Fibroblast of peridontal ligament (primary cell): ENCODE data around the gene TOMM7.

Source experiments
- DNase-seq: peaks from one replicate; pipeline ENCODE4 v3.0.0-alpha.2; 2010; ENCODE audit errors: extremely low read depth

The TOMM7 gene

GRCh38 chr7:22822486-22823141, at the start of gene TOMM7:
TOMM7 (minus strand) TSS chr7:22822849; CDS start chr7:22822779, 70 bp downstream.
- DNase-seq, result peak; percentile 97

GRCh38 chr7:22872096-22872807, 49.6 kb upstream of the TOMM7 start:
- DNase-seq, result no peak

DNA sequence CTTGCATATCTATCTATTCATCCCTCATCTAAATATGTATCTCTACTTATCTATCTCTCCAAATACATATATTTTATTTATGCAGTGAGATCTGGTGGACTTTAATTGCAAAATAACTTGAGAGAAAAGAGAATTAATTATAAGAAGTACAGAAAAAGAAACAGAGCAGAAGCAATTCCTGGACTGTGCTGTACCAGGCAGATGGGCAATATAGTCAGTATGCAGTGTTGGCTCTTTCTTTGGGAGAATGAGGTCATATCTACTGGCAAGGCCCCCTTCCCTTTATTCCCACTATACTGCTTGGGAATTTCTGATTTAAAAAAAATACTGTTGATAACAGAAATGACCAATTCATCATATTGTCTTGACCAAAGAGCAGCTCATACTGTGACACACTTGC, 49.0 kb upstream of the TOMM7 start:
- no peak for DNase-seq

GRCh38 chr7:22868509-22868908, 45.9 kb upstream of the TOMM7 start:
- DNase-seq, result no peak

DNA sequence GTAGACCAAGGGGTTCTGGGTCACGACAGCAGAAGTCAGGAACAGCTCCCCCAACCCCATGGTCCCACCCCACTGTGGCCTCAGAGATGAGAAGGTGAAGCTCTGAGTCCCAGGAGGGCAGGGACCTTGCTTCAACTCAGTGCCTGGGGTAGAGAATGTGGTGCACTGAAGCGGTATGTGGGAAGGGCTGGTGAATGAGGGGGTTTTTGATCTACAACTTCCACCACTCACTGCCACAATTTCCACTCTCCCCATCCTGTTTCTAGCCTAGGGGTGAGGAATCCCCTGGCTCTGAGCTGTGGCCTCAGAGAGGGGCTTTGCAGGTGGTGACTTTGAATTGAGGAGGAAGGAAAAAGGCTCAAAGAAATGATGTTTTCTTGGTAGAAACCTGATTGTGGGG, 44.9 kb upstream of the TOMM7 start:
- DNase-seq, result no peak

DNA sequence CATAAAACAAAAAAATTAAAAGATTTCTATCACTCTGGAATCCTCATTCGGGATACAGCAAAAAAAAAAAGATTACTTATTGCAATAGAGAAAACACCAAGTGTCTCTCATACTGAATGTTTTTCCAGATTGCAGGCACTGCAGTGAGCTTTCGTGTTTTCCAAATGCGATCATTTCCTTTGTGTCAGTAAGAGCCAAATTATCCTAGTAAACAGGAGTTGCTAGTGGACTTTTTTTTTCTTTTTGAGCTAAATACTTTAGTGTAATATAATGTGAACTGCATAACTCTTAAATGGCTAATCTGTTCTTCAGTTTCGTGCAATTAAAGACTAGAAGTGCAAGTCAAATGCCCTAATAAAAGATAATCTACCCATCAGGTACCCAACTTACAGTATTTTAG, 44.4 kb upstream of the TOMM7 start:
- DNase-seq, result peak; percentile 79

DNA sequence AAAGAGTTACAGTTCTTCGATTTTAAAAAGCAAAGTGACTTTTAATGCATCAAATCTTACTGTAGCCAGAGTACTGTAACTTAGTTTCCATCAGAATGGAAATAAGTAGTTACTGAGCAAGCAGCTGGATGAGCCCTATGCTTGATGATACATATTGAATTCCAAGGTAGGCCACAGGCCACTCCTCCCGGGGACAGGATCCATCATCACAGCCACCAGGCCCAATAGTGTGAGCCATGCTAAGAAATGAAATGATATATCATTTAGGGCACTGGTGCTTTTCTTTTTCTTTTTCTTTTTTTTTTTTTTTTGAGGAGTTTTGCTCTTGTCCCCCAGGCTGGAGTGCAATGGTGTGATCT, 42.9 kb upstream of the TOMM7 start:
- no peak for DNase-seq

DNA sequence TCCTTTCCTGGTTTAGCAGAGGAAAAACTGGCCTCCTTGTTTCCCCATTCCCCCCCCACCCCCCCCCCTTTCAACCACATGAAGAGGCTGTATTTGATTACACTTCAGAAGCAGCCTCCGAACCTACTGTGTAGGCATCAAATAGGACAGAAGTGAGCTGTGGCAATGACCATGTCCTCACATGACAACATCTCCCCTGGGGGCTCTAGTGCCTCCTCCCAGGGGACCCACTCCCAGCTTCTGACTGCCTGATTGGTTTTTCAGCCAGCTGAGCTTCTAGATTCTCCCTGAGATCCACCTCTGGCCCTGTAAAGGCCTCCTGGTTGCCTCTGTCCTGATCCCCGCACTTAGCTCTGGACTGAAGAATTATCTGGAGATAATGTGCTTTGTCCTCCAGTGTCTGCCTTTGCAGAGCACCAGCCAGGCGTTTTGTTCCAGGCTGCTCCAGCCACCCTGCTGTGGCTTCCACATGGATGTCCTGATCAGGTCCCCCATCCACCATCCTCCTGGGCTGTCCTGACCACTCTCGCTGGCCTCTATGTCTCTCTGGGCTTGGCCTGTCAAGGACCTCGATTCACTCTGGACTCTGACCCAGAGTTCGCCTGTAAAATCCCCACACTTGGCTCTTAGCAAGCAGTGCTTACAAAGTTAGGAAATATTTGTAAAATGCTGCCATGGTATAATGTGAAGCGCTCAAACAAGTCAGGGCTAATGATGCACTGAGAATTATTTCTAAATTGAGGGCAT, 42.4 kb upstream of the TOMM7 start:
- no peak for DNase-seq

DNA sequence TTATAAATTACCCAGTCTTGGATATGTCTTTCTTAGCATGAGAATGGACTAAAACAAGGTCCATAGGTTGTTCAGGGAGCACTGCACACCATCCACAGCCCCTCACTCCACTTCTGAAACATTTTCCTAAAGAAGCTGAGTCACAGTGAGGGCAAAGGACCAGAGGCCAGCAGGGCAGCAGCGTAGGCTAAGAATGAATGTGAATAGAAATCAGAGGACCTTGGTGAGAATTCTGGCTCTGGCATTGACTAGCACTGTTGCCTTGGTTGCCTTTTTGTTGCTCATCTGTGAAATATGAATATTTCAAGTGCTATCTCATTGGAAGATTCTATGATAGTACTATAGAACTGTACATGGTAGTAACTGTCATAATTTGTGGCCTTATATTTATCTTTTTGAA, 41.7 kb upstream of the TOMM7 start:
- DNase-seq, result peak; percentile 39

DNA sequence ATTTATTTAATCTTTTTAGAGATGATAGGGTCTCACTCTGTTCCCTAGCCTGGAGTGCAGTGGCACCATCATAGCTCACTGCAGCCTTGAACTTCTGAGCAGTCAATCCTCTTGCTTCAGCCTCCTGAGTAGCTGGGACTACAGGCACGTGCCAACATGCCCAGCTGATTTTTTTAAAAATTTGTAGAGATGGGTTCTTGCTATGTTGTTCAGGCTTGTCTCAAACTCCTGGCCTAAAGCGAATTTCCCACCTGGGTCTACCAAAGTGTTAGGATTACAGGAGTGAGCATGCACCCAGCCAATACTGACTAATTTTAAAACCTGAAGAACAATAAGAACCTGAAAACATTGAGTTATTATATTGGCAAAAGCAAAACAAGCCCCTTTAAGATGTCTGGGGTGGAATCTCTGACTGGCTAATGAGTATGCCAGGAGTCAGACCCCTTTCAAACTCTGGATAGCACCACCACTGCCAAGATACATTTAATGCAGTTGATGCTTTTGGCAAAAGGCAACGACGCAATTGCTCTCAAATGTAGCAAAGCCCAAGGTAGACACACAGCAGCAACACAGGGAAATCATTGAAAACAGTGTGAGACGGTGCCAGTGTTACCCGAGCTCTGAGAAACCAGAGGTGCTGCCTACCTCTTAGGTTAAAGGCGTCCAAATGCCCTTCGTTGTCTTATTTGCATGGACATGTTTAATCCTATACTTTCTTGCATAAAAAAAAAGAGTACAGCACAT, 40.7 kb upstream of the TOMM7 start:
- no peak for DNase-seq

- DNase-seq, result no peak
Observed at GRCh38 chr7:22861576-22861975, 38.9 kb upstream of the TOMM7 start.

DNA sequence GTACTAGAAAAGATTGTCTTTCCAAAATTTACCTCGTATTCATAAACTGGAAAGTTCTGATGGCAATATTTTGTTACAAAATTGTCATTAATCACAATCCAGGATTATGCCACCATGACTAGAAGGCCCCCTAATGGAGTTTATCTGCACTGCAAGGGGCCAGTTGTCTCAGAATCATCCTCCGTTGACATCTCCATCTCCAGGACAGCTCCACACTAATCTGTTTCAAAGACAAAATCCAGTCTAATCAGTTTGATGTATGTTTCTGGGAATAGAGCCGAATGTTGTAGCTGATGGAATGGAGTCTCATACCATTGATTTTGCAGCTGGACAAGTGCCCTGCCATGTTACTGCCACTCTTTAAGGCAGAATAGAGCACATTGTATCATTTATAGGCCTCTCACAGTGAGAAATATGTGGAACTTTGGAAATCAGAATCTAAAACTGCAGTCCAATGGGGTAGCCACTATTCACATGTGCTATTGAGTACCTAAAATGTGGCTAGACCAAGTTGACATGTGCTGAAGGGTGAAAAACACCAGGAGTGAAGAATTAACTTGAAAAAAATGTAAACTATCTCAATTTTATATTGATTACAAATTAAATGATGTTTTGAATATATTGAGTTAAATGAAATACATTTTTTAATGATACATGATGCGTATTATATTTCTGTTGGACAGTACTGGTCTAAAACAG, 38.3 kb upstream of the TOMM7 start:
- DNase-seq, result peak; percentile 28

DNA sequence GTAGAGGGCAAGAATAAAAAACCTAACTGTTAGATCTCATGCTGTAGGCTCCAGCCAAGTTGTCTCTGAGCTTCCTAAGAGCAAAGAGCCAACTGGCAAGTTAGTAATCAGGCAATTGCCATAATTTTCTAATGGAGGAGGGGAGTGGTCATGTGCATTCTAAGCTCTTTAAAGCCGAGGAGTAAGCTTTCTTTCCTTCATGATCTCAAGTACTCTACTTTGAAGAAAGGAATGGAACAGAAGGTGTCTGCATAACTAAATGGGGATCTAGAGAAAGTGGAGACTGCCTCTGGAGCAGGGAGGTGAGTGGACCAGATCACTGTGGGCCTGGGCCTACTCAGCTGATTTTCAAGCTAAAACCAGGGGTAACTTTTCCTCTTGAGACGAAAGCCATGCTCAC, 37.7 kb upstream of the TOMM7 start:
- peak; percentile 48 for DNase-seq

DNA sequence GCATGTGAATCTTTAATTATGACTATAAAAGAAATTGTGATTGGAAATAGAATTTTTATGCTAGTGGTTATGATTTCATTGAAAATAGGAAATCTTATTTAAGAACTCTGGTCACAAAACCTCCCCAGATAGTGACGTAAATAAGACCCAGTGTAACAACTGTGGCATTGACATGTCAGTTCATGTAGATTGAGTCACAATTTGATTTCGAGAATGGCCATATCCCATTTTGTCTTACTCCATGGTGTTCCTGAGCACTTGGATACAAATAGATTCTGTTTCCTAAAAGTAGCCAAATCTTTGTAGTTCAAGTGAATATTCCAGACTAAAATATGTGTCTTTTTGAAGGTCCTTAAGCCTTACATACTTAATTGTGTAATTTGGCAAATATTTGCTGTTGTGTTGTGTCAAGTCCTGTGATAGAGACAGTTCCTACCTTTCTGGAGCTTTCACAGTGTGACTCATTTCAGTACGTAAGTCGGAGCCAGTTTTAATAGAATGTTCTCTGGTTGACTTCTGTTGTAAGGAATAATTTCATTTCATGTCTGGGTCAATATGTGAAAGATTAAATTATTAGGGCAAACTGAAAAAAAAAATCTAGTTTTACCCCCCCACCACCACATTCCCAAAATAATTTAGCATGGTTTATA, 37.1 kb upstream of the TOMM7 start:
- DNase-seq, result no peak

- DNase-seq, result peak; percentile 100
Observed at GRCh38 chr7:22858640-22859561, 36.3 kb upstream of the TOMM7 start.

DNA sequence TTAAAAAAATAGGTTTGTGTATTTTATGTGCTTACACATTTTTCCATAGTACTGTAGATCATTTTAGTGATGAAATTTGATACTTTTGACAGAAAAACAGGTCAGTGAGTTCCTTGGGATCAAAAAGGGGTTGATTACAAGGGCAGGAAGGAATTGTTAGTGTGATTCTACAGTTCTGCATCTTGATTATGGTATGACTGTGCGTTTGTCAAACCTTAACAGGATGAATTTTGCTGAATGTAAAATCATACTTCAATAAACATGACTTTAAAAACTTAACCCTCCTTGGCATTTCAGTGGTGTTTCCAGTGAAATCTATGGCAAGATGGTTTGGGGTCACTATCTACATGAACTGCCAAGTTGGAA, 35.6 kb upstream of the TOMM7 start:
- no peak for DNase-seq

GRCh38 chr7:22856416-22856815, 33.8 kb upstream of the TOMM7 start:
- DNase-seq, result no peak

DNA sequence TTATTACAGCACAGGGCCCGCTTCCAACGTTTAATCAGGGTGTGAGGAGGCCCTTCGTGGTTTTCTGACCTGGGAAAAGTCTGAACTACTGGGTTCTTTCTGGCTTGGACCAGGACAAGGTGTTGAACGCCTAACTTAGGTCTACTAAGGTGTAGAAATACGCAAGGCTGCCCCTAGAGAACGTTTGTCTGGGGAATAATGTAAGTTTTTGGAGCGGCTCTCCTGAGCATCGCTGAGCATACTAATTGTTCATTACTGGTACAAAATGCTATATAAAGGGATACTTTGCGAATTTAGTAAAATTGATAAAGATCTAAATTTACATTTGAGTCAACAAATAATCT, 32.4 kb upstream of the TOMM7 start:
- no peak for DNase-seq

DNA sequence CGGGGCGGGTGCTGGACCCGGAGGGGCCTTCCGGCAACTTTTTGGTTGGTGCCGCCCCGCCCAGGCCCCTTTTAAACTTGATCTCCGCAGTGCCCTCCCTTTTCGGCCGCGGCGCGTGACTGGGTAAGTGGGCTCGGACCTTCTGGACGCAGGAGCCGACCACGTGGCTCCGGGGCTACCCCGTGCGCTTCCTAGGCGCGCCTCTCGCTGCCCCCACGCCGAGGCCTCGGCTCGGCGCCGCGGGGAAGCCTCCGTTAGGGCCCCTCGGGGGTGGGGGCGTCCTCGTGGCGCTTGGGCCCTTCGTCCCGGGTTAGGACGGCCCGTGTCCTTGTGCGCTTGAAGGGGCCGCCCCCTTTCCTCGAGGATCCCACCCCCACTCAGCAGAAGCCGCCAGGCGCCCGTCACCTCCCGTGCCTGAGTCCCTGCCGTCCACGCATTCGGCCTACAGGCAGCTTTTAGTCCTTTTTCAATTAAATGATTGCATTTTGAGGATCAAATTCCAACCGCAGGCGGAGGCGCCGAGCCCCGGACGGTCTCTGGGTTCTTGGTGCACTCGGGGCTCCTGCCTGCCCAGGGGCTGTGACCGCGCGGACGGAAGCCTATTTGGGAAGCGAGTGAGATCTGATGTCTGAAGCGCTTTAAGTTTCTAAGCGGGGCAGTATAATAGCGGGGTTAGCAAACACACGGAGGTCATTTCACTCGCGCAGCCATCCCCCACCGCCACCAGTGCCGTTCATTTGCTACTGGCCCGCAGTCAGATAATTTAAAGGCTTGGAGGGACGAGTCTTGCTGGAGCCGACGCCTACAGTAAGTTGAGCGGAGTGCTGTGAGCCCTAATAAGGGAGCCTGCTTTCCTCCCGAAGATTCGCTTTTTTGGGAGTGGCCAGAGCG, 31.8 kb upstream of the TOMM7 start:
- DNase-seq, result peak; percentile 85
